ENCODE measurements around the gene ATP8B4. TPM values are rescaled to one million over a fixed set of nuclear protein-coding genes. Genes with fewer than 3 reads are reported as not detected.

The ATP8B4 gene
- total and polyA plus RNA-seq, 2 donors (not counting 1 experiment from before 2014, with no cell fraction given) = 0.42 TPM; not detected in 1

GRCh38 chr15:50150349-50150748 lies 31.3 kb upstream of the ATP8B4 start:
- Mint-ChIP-seq H3K27ac (no peak overlapping the region), H3K4me3 (no peak overlapping the region), H3K4me1 (no peaks in the 10 kb centered on the region), H3K9me3 (ENCODE audit: insufficient read depth) (no peaks in the 10 kb centered on the region), H3K27me3 (no peaks in the 10 kb centered on the region)
- Histone ChIP-seq H3K4me3 (ENCODE audit: control extremely low read depth in 1 of 5, extremely low read depth in 1 of 5, insufficient read depth in 1 of 5, low read depth in 2 of 5, low read length in 4 of 5) (no peak overlapping the region), H3K9ac (ENCODE audit: low read length) (no peak overlapping the region), H4K20me1 (ENCODE audit: control insufficient read depth, insufficient read depth, low read length, poor library complexity, severe bottlenecking) (no peaks in the 10 kb centered on the region), H3K4me1 (ENCODE audit: control insufficient read depth in 2 of 2, insufficient read depth in 2 of 2, low read length in 2 of 2) (no peaks in the 10 kb centered on the region), H3K36me3 (replicated peaks in 1 of 2; ENCODE audit: control extremely low read depth in 1 of 2, control insufficient read depth in 1 of 2, extremely low read depth in 1 of 2, insufficient read depth in 2 of 2, low read length in 1 of 2) (no peaks in the 10 kb centered on the region), H3K9me3 (ENCODE audit: control extremely low read depth in 1 of 3, control insufficient read depth in 2 of 3, insufficient read depth in 1 of 3, low read length in 2 of 3) (peaks cover 0 to 7% (median under 1%) of the 10 kb centered on the region in 3 donors), H2AFZ (ENCODE audit: insufficient read depth, low read depth, low read length, poor library complexity, severe bottlenecking) (no peak overlapping the region), H3K4me2 (replicated peaks; ENCODE audit: low read depth, low read length, poor library complexity, severe bottlenecking) (no peak overlapping the region), H3K27me3 (replicated peaks in 1 of 4; ENCODE audit: control extremely low read depth in 1 of 4, control insufficient read depth in 3 of 4, insufficient read depth in 4 of 4, low read length in 3 of 4) (no peaks in the 10 kb centered on the region), H3K79me2 (ENCODE audit: control insufficient read depth, insufficient read depth, low read length) (no peaks in the 10 kb centered on the region), H3K27ac (ENCODE audit: low read length in 2 of 2) (no peak overlapping the region)
- no peak for ATAC-seq (ENCODE audit: low read depth)
- no peak for DNase-seq
- CTCF ChIA-PET = interaction anchor here (0.8 kb wide), 1 partner anchor 1287 kb away, joined by 3 read pairs; no protein-coding TSS in a partner anchor
- intact Hi-C loops (cut with micrococcal nuclease) = no loop called here
- POLR2A ChIA-PET = no interaction called here
- TF ChIP-seq CTCF (IDR thresholded peaks at IDR 0.05) (no peak), EZH2 (IDR thresholded peaks at IDR 0.05; ENCODE audit: borderline replicate concordance, insufficient read depth, low read depth, low read length, poor library complexity, severe bottlenecking) (no peak)
- no CpG with 5 or more reads among the region's 3 CpGs for WGBS (ENCODE audit: insufficient coverage)

- Histone ChIP-seq H3K79me2 (ENCODE audit: control insufficient read depth, insufficient read depth, low read length) (no peaks in the 10 kb centered on the region), H3K9ac (ENCODE audit: low read length) (no peak overlapping the region), H3K9me3 (ENCODE audit: control extremely low read depth in 1 of 3, control insufficient read depth in 2 of 3, insufficient read depth in 1 of 3, low read length in 2 of 3) (peaks cover 0 to 4% (median 0%) of the 10 kb centered on the region in 3 donors), H3K36me3 (replicated peaks in 1 of 2; ENCODE audit: control extremely low read depth in 1 of 2, control insufficient read depth in 1 of 2, extremely low read depth in 1 of 2, insufficient read depth in 2 of 2, low read length in 1 of 2) (no peaks in the 10 kb centered on the region), H3K27me3 (replicated peaks in 1 of 4; ENCODE audit: control extremely low read depth in 1 of 4, control insufficient read depth in 3 of 4, insufficient read depth in 4 of 4, low read length in 3 of 4) (no peaks in the 10 kb centered on the region), H3K4me3 (ENCODE audit: control extremely low read depth in 1 of 5, extremely low read depth in 1 of 5, insufficient read depth in 1 of 5, low read depth in 2 of 5, low read length in 4 of 5) (no peak overlapping the region), H3K4me1 (ENCODE audit: control insufficient read depth in 2 of 2, insufficient read depth in 2 of 2, low read length in 2 of 2) (no peaks in the 10 kb centered on the region), H4K20me1 (ENCODE audit: control insufficient read depth, insufficient read depth, low read length, poor library complexity, severe bottlenecking) (no peaks in the 10 kb centered on the region), H3K4me2 (replicated peaks; ENCODE audit: low read depth, low read length, poor library complexity, severe bottlenecking) (no peak overlapping the region), H2AFZ (ENCODE audit: insufficient read depth, low read depth, low read length, poor library complexity, severe bottlenecking) (no peak overlapping the region), H3K27ac (ENCODE audit: low read length in 2 of 2) (no peak overlapping the region)
- Mint-ChIP-seq H3K4me1 (peaks cover 3% of the 10 kb centered on the region), H3K27me3 (no peaks in the 10 kb centered on the region), H3K27ac (no peak overlapping the region), H3K9me3 (ENCODE audit: insufficient read depth) (no peaks in the 10 kb centered on the region), H3K4me3 (no peak overlapping the region)
- ATAC-seq (ENCODE audit: low read depth) (no peak), DNase-seq (no peak)
- WGBS (ENCODE audit: insufficient coverage) = no CpG with 5 or more reads among the region's 1 CpG
- CTCF ChIA-PET = no interaction called here
- intact Hi-C loops (cut with micrococcal nuclease) = loop anchor here (10.0 kb wide), 2 partner anchors 1004 to 1794 kb away; no protein-coding TSS in a partner anchor
- POLR2A ChIA-PET = no interaction called here
- TF ChIP-seq EZH2 (IDR thresholded peaks at IDR 0.05; ENCODE audit: borderline replicate concordance, insufficient read depth, low read depth, low read length, poor library complexity, severe bottlenecking) = no peak
- no peak for TF ChIP-seq CTCF (IDR thresholded peaks at IDR 0.05)
Measured at GRCh38 chr15:50149090-50149489, 30.1 kb upstream of the ATP8B4 start.

All from B cell (primary cell).